Heart left ventricle (tissue), 16 donors: ENCODE results near the gene LIN37. TPM values are rescaled to one million over a fixed set of nuclear protein-coding genes. Genes with fewer than 3 reads are reported as not detected.

ENCODE experiments used
- ATAC-seq, 4 donors: fragments of 200-7000 bp; cut with Tn5 transposase; one replicate each; pipeline ENCODE4 v1.9.1; 2020 to 2022; ENCODE audit warnings: moderate library complexity in 4 of 4, mild to moderate bottlenecking in 3 of 4, moderate number of reproducible peaks in 1 of 4
- DNase-seq, 5 donors: peaks; one replicate each; pipeline ENCODE4 v3.0.0-alpha.2; 2020
- H3K27ac ChIP-seq, 12 donors: fragments of 200-600 bp; sonication (generic) in 4 of 12; one replicate each; pipeline versions ENCODE4 v1.5.0 to v1.8.0; 2016 to 2022; ENCODE audit warnings: mild to moderate bottlenecking in 2 of 12
- H3K27me3 ChIP-seq, 9 donors: fragments of 200-600 bp; sonication (generic) in 2 of 9; one replicate each; pipeline versions ENCODE4 v1.5.1 to v1.8.0; 2016 to 2022; ENCODE audit warnings: mild to moderate bottlenecking in 3 of 9
- H3K36me3 ChIP-seq, 9 donors: fragments of 200-600 bp; sonication (generic) in 2 of 9; one replicate each; pipeline versions ENCODE4 v1.5.0 to v1.8.0; 2018 to 2022; ENCODE audit warnings: mild to moderate bottlenecking in 2 of 9
- H3K4me1 ChIP-seq, 12 donors: fragments of 200-600 bp; sonication (generic) in 4 of 12; one replicate each; pipeline versions ENCODE4 v1.5.0 to v1.8.0; 2016 to 2022; ENCODE audit warnings: mild to moderate bottlenecking in 3 of 12
- H3K4me3 ChIP-seq, 12 donors: fragments of 200-600 bp; sonication (generic) in 4 of 12; one replicate each; pipeline versions ENCODE4 v1.5.0 to v1.8.0; 2017 to 2022; ENCODE audit warnings: mild to moderate bottlenecking in 9 of 12, moderate library complexity in 4 of 12
- H3K9me3 ChIP-seq, 12 donors: fragments of 200-600 bp; sonication (generic) in 4 of 12; one replicate each; pipeline versions ENCODE4 v1.5.0 to v1.8.0; 2016 to 2022; ENCODE audit warnings: mild to moderate bottlenecking in 1 of 12
- CTCF ChIP-seq, 12 donors: fragments of 200-600 bp; sonication (generic) in 4 of 12; IDR thresholded peaks; one replicate each; pipeline versions ENCODE4 v1.5.0 to v1.8.0; 2018 to 2022; ENCODE audit warnings: antibody characterized with exemption in 12 of 12, mild to moderate bottlenecking in 5 of 12
- POLR2A ChIP-seq, 2 donors: fragments of 450-650 bp; IDR thresholded peaks; one replicate each; pipeline ENCODE4 v1.6.1; 2017; ENCODE audit warnings: antibody characterized with exemption in 2 of 2, mild to moderate bottlenecking in 2 of 2, moderate library complexity in 2 of 2
- WGBS, 4 donors: extraction: QIAGEN DNeasy Blood & Tissue Kit in 2 of 4; methylation state at CpG; one replicate each; pipeline versions ENCODE4 v1.1.5 to v1.1.7; 2013 to 2018; 5-methylcytosine and 5-hydroxymethylcytosine counted together
- intact Hi-C, 10 donors: fragments of 100-400 bp; cut with DNase I; formaldehyde crosslinking; loops; one replicate each; pipeline versions ENCODE4 v1.11.1 to v1.14.2; 2022
- polyA plus RNA-seq, 2 donors: library from polyadenylated mRNA; stranded (reverse); fragments of 200-250 nt; gene quantifications; one replicate each; pipeline ENCODE4 v1.2.3, GENCODE V29; 2013
- total RNA-seq, 9 donors: library from RNA; depleted of rRNA in 2 of 9; stranded (reverse); fragments of >200 nt in 2 of 9; fragmentation: NEBNext Ultra II Directional in 3 of 9; extraction: Animal tissue kit (Norgen Biotek cat#: 25700) in 3 of 9; gene quantifications; one replicate each; pipeline versions ENCODE4 v1.1.0 to v1.2.4, GENCODE V29; 2016 to 2023
- donor health status: ischemic (EF 13 %, LVEDD 7.1; RV severe dilation, severe dysfunction).
- donor health status: healthy with polysubstance abuse.
- donor health status: DM: no; HTN: yes; CAD: no.
- donor health status: DM: no; HTN: no; CAD: no.
- donor health status: ischemic (EF 25% LVEDD 6.9; RV normal size, moderate dysfunction).
- donor health status: ischemic (EF 25% LVEDD 5.7; RV mildly dilated, moderate dysfunction).
- donor health status: healthy.
- donor health status: DM: yes; HTN: yes; CAD: no.
- donor health status: ischemic (EF 35%, LVEDD 5.7; RV mildly dilated, moderate dysfunction).
- donor health status: nonischemic (EF 11% LVEDD 7.7; RV severe dilation, severe dysfunction).
- donor health status: DM: yes; HTN: yes; CAD: no.
- donor health status: PGD.
- donor health status: ischemic (EF 29% LVEDD 5.4; RV normal size, mild dysfunction).
- donor health status: nonischemic (EF 23%, LVEDD 6.1; RV moderate dilation, normal function).

LIN37 gene
- total and polyA plus RNA-seq, 11 donors: 3.7 to 23.0 (median 7.8) TPM

GRCh38 chr19:35750167-35750566 lies 1.8 kb downstream of the LIN37 start:
- H3K27ac ChIP-seq: peak overlapping the region in 1 of 12 donors; percentile 38
- intact Hi-C loops: loop anchor here in 1 of 10 donors (10.0 kb wide), 1 partner anchor 395 kb away; the partner anchor contains the start of gene CAPNS1
- 90 to 96% (median 94%) methylated on average over 5 of the region's 5 CpGs for WGBS, 4 donors
- ATAC-seq: no peak
- no peak for DNase-seq
- H3K4me3 ChIP-seq: no peak overlapping the region
- peaks cover 5 to 53% (median 29%) of the 10 kb centered on the region in 12 donors for H3K4me1 ChIP-seq
- H3K36me3 ChIP-seq: peaks cover 0 to 33% (median 21%) of the 10 kb centered on the region in 9 donors
- no peaks in the 10 kb centered on the region for H3K9me3 ChIP-seq
- TF ChIP-seq POLR2A (IDR thresholded peaks at IDR 0.05): no peak
- no peak for TF ChIP-seq CTCF (IDR thresholded peaks at IDR 0.05)
- no peaks in the 10 kb centered on the region for H3K27me3 ChIP-seq

DNA sequence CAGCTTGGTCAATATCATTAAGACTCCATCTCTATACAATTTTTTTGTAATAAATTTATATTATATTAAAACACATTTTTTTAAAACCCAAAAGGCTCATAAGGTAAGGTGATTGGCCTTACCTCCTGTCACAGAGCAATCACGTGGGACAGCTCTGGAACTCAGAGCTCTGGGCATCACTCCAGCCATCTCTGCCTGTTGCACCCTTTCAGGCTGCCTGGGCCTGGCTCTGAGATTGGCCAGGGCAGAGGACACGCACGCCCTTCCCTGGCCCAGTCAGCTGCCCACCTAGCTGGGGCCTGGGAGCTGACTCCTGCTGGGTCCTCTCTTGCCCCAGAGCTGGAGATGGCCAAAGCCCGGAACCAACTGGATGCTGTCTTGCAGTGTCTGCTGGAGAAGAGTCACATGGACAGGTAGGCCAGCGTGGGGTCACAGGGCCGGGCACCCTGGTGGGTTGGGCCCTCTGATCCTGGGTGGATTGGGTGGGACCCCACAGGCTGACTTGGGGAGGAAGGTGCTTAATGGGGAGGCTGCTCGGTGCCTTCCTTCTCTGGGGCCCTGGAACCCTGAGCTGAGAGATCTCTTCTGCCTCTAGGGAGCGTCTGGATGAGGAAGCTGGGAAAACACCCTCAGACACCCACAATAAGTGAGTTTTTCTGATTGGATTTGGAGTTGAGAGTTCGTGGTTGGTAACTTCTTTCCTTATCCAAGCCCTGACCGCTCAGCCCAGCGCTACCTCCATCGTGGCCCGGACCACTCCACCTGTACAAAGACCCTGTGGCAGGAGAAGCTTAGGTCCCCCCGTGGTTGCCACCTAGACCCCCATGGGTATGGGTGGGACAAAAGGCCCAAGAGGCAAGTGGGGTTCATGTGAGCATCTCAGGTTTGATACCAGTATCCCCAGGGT lies 3.7 kb downstream of the LIN37 start:
- Histone ChIP-seq H3K4me1 (peaks cover 0 to 58% (median 39%) of the 10 kb centered on the region in 12 donors), H3K36me3 (peaks cover 0 to 33% (median 21%) of the 10 kb centered on the region in 9 donors), H3K9me3 (no peaks in the 10 kb centered on the region), H3K27ac (peak overlapping the region in 8 of 12 donors; percentile 7 to 99 (median 20)), H3K27me3 (no peaks in the 10 kb centered on the region), H3K4me3 (no peak overlapping the region)
- intact Hi-C loops: loop anchor here in 1 of 10 donors (10.0 kb wide), 1 partner anchor 393 kb away; the partner anchor contains the start of gene CAPNS1
- TF ChIP-seq CTCF (IDR thresholded peaks at IDR 0.05) (no peak), POLR2A (IDR thresholded peaks at IDR 0.05) (no peak)
- DNase-seq (peak in 3 of 5 donors; percentile 59 to 79 (median 74)), ATAC-seq (no peak)
- 78 to 88% (median 85%) methylated on average over 11 to 14 of the region's 14 CpGs for WGBS, 4 donors

DNA sequence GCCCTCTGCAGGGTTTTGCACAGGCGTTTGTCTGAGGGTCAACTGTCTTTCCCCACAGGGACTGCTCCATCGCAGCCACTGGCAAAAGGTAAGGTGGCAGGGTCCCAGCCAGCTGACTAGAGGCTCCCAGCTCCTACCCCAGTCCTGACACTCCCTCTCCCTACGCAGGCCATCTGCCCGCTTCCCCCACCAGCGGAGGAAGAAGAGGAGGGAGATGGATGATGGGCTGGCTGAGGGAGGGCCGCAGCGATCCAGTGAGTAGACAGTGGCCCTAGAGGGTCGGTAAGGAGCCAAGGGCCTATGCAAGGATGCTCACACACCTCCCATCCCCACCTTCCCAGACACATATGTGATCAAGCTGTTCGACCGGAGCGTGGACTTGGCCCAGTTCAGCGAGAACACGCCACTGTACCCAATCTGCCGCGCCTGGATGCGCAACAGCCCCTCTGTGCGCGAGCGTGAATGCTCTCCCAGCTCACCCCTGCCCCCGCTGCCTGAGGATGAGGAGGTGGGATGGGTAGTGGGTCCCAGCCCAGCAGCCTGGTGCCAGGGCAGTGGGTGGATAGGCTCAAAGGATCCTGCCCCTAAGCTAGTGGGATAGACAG lies 4.5 kb downstream of the LIN37 start:
- ATAC-seq: no peak
- peaks cover 0 to 60% (median 41%) of the 10 kb centered on the region in 12 donors for H3K4me1 ChIP-seq
- peak in 1 of 5 donors; percentile 31 for DNase-seq
- H3K4me3 ChIP-seq: no peak overlapping the region
- intact Hi-C loops: loop anchor here in 1 of 10 donors (10.0 kb wide), 1 partner anchor 392 kb away; the partner anchor contains the start of gene CAPNS1
- TF ChIP-seq CTCF (IDR thresholded peaks at IDR 0.05) (no peak), POLR2A (IDR thresholded peaks at IDR 0.05) (no peak)
- WGBS, 4 donors: 94 to 97% (median 95%) methylated on average over 19 to 20 of the region's 20 CpGs
- H3K27ac ChIP-seq: peak overlapping the region in 3 of 12 donors; percentile 7 to 99 (median 99)
- no peaks in the 10 kb centered on the region for H3K9me3 ChIP-seq
- H3K36me3 ChIP-seq: peaks cover 0 to 33% (median 21%) of the 10 kb centered on the region in 9 donors
- no peaks in the 10 kb centered on the region for H3K27me3 ChIP-seq
